Spleen (tissue), 7 donors: ENCODE measurements around the gene PHOSPHO2.

Experiments used
- CTCF ChIP-seq, 11 experiments: fragments of 200-600 bp in 7 of 11; fragments of 450-650 bp in 4 of 11; sonication (generic) in 4 of 11; IDR thresholded peaks in 8 of 11; conservative IDR thresholded peaks in 3 of 11; 1 replicate in 7 of 11; 2 replicates in 4 of 11; pipeline versions ENCODE4 v1.4.0 to v1.8.0; 2016 to 2021; ENCODE audit warnings: antibody characterized with exemption in 11 of 11, inconsistent platforms in 4 of 11, mild to moderate bottlenecking in 1 of 11
- POLR2A ChIP-seq, 3 donors: fragments of 450-650 bp; IDR thresholded peaks; one replicate each; pipeline ENCODE4 v1.5.1; 2017; ENCODE audit warnings: antibody characterized with exemption in 3 of 3, mild to moderate bottlenecking in 1 of 3
- donor health status: DM: no; HTN: no; CAD: no; lungs with moderate emphysema.
- donor health status: DM: no; HTN: no; CAD: no.
- donor health status: DM: no; HTN: no; CAD: no.

- TF ChIP-seq CTCF (IDR thresholded peaks at IDR 0.05 in 8 of 11, conservative IDR thresholded peaks at IDR 0.05 in 3 of 11) = no peak
- TF ChIP-seq POLR2A (IDR thresholded peaks at IDR 0.05) = no peak
Measured at GRCh38 chr2:169709331-169709730, 15.1 kb downstream of the PHOSPHO2 start.
